HepG2 (cell line): ENCODE data around the gene ITGB8. TPM values are rescaled to one million over a fixed set of nuclear protein-coding genes. Genes with fewer than 3 reads are reported as not detected.

Experiments used
- ATAC-seq: fragments of 200-7000 bp; cut with Tn5 transposase; 3 replicates; pipeline ENCODE4 v1.9.1; 2020; ENCODE audit warnings: mild to moderate bottlenecking, moderate library complexity
- BruUV-seq: library from RNA; stranded (reverse); fragments of 400-500 nt; replicated peaks from 2 replicates; lab custom pipeline; 2021; lab: Mats Ljungman, UMichigan
- CTCF ChIA-PET: fragments of 300-600 bp; formaldehyde crosslinking; extraction: SDS; loops from one replicate; lab custom pipeline; 2021; ENCODE audit warnings: low total read pairs, inconsistent platforms, low intra/inter-chr PET ratio; lab: Yijun Ruan, JAX
- POLR2A ChIA-PET: fragments of 350-600 bp; sonication (Branson Sonifier 250); formaldehyde crosslinking; loops from one replicate; lab custom pipeline; 2020; ENCODE audit warnings: antibody characterized with exemption, inconsistent platforms; lab: Yijun Ruan, JAX
- DNase-seq: peaks from one replicate; pipeline ENCODE4 v3.0.0-alpha.2; 2015; ENCODE audit warnings: low spot score
- FAIRE-seq: peaks from 3 replicates; lab custom pipeline; 2011; peaks lifted over from hg19 to GRCh38; lab: Jason Lieb, UNC
- H2AFZ ChIP-seq: one replicate; pipeline ENCODE4 v1.6.1; 2011; ENCODE audit warnings: low read length, inconsistent platforms
- H3K27ac ChIP-seq: fragments of 300-600 bp; 3 replicates; pipeline ENCODE4 v1.8.0; 2011; ENCODE audit warnings: mixed run types, mild to moderate bottlenecking, mixed read lengths, low read length, inconsistent platforms; ENCODE audit not compliant: insufficient read depth; ENCODE audit errors: extremely low read length
- H3K27me3 ChIP-seq, 2 experiments: fragments of 200-600 bp in 1 of 2; 2 replicates in 1 of 2; 3 replicates in 1 of 2; pipeline versions ENCODE4 v1.6.0 to v1.8.0; 2011; ENCODE audit warnings: low read length in 2 of 2, mild to moderate bottlenecking in 2 of 2, moderate library complexity in 2 of 2, inconsistent platforms in 1 of 2; ENCODE audit not compliant: insufficient read depth in 2 of 2, control insufficient read depth in 1 of 2
- H3K36me3 ChIP-seq, 2 experiments: fragments of 200-600 bp in 1 of 2; replicated peaks in 1 of 2; 2 replicates in 1 of 2; 3 replicates in 1 of 2; pipeline versions ENCODE4 v1.5.1 to v1.8.0; 2011; ENCODE audit warnings: low read length in 2 of 2, inconsistent platforms in 1 of 2; ENCODE audit not compliant: insufficient read depth in 2 of 2, control insufficient read depth in 1 of 2
- H3K4me1 ChIP-seq: 2 replicates; pipeline ENCODE4 v1.5.1; 2012; ENCODE audit warnings: low read length, inconsistent platforms; ENCODE audit not compliant: insufficient read depth
- H3K4me2 ChIP-seq: 2 replicates; pipeline ENCODE4 v1.6.0; 2011; ENCODE audit warnings: low read depth, low read length, inconsistent platforms
- H3K4me3 ChIP-seq, 3 experiments: fragments of 200-600 bp in 1 of 3; sonication (generic), shearing (Covaris generic) in 1 of 3; replicated peaks in 1 of 3; 2 replicates each; pipeline ENCODE4 v1.5.1; 2011 to 2016; ENCODE audit warnings: low read length in 3 of 3, inconsistent platforms in 2 of 3, low read depth in 2 of 3, mild to moderate bottlenecking in 2 of 3, control low read depth in 1 of 3, mixed read lengths in 1 of 3; ENCODE audit not compliant: insufficient read depth in 1 of 3
- H3K79me2 ChIP-seq: one replicate; pipeline ENCODE4 v1.6.1; 2011; ENCODE audit warnings: low read length, inconsistent platforms; ENCODE audit not compliant: insufficient read depth
- H3K9ac ChIP-seq: 2 replicates; pipeline ENCODE4 v1.6.0; 2011; ENCODE audit warnings: mild to moderate bottlenecking, low read depth, low read length, inconsistent platforms; ENCODE audit not compliant: insufficient read depth
- H3K9me3 ChIP-seq: 2 replicates; pipeline ENCODE4 v1.5.1; 2012; ENCODE audit warnings: mild to moderate bottlenecking, low read length
- H4K20me1 ChIP-seq: 2 replicates; pipeline ENCODE4 v1.6.0; 2011; ENCODE audit warnings: inconsistent platforms, mild to moderate bottlenecking, low read length, moderate library complexity; ENCODE audit not compliant: insufficient read depth
- CCAR2 ChIP-seq: fragments of 200-400 bp; formaldehyde crosslinking; optimal IDR thresholded peaks from 2 replicates; pipeline ENCODE3; 2018; ENCODE audit warnings: low read depth, mild to moderate bottlenecking, low read length, moderate library complexity
- ESRRA ChIP-seq: sonication (generic); formaldehyde crosslinking; IDR thresholded peaks from 2 replicates; pipeline ENCODE4 v1.5.1; 2020; ENCODE audit warnings: mild to moderate bottlenecking, low read depth, missing genetic modification reagents
- HIVEP1 ChIP-seq: sonication (generic); formaldehyde crosslinking; IDR thresholded peaks from 2 replicates; pipeline ENCODE4 v1.4.0; 2020; ENCODE audit warnings: mild to moderate bottlenecking, missing genetic modification reagents
- PAWR ChIP-seq: sonication (generic); formaldehyde crosslinking; IDR thresholded peaks from 2 replicates; pipeline ENCODE4 v1.4.0; 2020; ENCODE audit warnings: missing genetic modification reagents, mild to moderate bottlenecking, borderline replicate concordance
- PPARG ChIP-seq: conservative IDR thresholded peaks from 2 replicates; pipeline ENCODE4 v1.6.1; 2016; ENCODE audit warnings: missing biosample characterization, missing genetic modification reagents
- PRMT3 ChIP-seq: sonication (generic); formaldehyde crosslinking; IDR thresholded peaks from 2 replicates; pipeline ENCODE4 v1.8.1; 2022; ENCODE audit warnings: low read depth, mild to moderate bottlenecking, moderate library complexity, missing genetic modification reagents, borderline replicate concordance
- RXRA ChIP-seq: sonication (generic); formaldehyde crosslinking; IDR thresholded peaks from 2 replicates; pipeline ENCODE4 v1.5.1; 2020; ENCODE audit warnings: missing genetic modification reagents
- SIN3A ChIP-seq: IDR thresholded peaks from 2 replicates; pipeline ENCODE4 v1.6.1; 2011; ENCODE audit warnings: low read depth, mild to moderate bottlenecking, control low read depth, low read length, borderline replicate concordance
- ZBTB46 ChIP-seq: sonication (generic); formaldehyde crosslinking; IDR thresholded peaks from 2 replicates; pipeline ENCODE4 v1.4.0; 2020; ENCODE audit warnings: mild to moderate bottlenecking, missing genetic modification reagents, borderline replicate concordance
- ZFP36L1 ChIP-seq: sonication (generic); formaldehyde crosslinking; IDR thresholded peaks from 2 replicates; pipeline ENCODE4 v1.8.0; 2022; ENCODE audit warnings: mild to moderate bottlenecking, missing genetic modification reagents, moderate library complexity
- ZNF17 ChIP-seq: sonication (generic); formaldehyde crosslinking; IDR thresholded peaks from 2 replicates; pipeline ENCODE4 v1.5.0; 2020; ENCODE audit warnings: mild to moderate bottlenecking, missing genetic modification reagents
- ZNF225 ChIP-seq: sonication (generic); formaldehyde crosslinking; IDR thresholded peaks from 2 replicates; pipeline ENCODE4 v1.4.0; 2020; ENCODE audit warnings: mild to moderate bottlenecking, missing genetic modification reagents
- ZNF879 ChIP-seq: sonication (generic); formaldehyde crosslinking; IDR thresholded peaks from 2 replicates; pipeline ENCODE4 v1.8.1; 2023; ENCODE audit warnings: missing genetic modification reagents
- WGBS: methylation state at CpG from one replicate; pipeline ENCODE4 v1.1.6; 2017; ENCODE audit warnings: low lambda C conversion rate; 5-methylcytosine and 5-hydroxymethylcytosine counted together
- in situ Hi-C: cut with HindIII; loops from 2 replicates; pipeline ENCODE4 v1.10.0; 2017; ENCODE audit warnings: low pct_unique_long_range_greater_than_20kb; ENCODE audit not compliant: extremely low pct_ligation_motif_present
- intact Hi-C: fragments of 100-400 bp; cut with micrococcal nuclease; formaldehyde crosslinking; loops from one replicate; pipeline ENCODE4 v1.10.0; 2022; ENCODE audit not compliant: unreplicated experiment
- polyA plus RNA-seq, 8 experiments: library from polyadenylated mRNA; depleted of rRNA in 3 of 8; stranded (reverse) in 7 of 8; unstranded in 1 of 8; fragments of >200 nt; fragmentation: Illumina TruSeq in 4 of 8; extraction: Trizol in 4 of 8; gene quantifications; 2 replicates each; pipeline versions ENCODE4 v1.2.1 to v1.2.3, GENCODE V29; 2011 to 2016; ENCODE audit warnings: low read depth in 4 of 8, missing spikeins in 1 of 8, mixed read lengths in 1 of 8; ENCODE audit not compliant: insufficient read depth in 1 of 8
- total RNA-seq, 5 experiments: library from RNA; depleted of rRNA; stranded (reverse); fragments of >200 nt; fragmentation: Illumina TruSeq; extraction: Trizol; gene quantifications; 2 replicates each; pipeline ENCODE4 v1.2.3, GENCODE V29; 2016; ENCODE audit warnings: low read depth in 1 of 5
- TF ChIP-seq, protein P1 (sequence below): sonication (generic); formaldehyde crosslinking; IDR thresholded peaks from 2 replicates; pipeline ENCODE4 v1.8.0; 2022; ENCODE audit warnings: low read depth, missing genetic modification reagents

Gene ITGB8
- total and polyA plus RNA-seq, 2 of the 13 experiments (the other 11 are each of a cell fraction or from before 2014, with no cell fraction given): 0.01 TPM; not detected in 1

DNA sequence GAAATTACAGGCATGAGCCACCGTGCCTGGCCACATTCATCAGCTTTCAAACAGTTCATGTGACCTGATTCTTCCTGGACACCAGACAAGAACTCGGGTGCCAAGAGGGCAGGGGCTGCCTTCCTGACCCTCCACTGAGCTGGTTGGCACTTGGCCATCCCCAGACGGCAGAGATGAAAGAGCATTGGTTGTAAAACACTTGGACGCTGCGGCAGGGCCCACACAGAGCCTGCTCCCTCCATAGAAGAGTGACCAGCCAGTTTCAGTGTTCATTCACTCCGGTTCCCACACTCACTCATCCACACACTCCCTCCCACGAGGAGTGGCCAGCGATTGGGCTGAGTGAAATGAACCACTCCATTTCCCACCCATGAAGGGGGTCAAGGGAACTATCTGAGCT, 112.3 kb downstream of the ITGB8 start (continued):
- no peak for TF ChIP-seq ZBTB46 (CRISPR knock-in tag)
- TF ChIP-seq ZNF879 (CRISPR knock-in tag): no peak
- TF ChIP-seq ZNF17 (CRISPR knock-in tag): no peak
- no peak for TF ChIP-seq ZFP36L1 (CRISPR knock-in tag)
- TF ChIP-seq, protein P1, sequence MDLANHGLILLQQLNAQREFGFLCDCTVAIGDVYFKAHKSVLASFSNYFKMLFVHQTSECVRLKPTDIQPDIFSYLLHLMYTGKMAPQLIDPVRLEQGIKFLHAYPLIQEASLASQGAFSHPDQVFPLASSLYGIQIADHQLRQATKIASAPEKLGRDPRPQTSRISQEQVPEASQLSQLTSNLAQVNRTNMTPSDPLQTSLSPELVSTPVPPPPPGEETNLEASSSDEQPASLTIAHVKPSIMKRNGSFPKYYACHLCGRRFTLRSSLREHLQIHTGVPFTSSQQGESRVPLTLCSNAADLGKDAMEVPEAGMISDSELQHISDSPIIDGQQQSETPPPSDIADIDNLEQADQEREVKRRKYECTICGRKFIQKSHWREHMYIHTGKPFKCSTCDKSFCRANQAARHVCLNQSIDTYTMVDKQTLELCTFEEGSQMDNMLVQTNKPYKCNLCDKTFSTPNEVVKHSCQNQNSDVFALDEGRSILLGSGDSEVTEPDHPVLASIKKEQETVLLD (CRISPR knock-in tag): no peak
- no peak for TF ChIP-seq CCAR2
- TF ChIP-seq, all 625 proteins: peak for 0

DNA sequence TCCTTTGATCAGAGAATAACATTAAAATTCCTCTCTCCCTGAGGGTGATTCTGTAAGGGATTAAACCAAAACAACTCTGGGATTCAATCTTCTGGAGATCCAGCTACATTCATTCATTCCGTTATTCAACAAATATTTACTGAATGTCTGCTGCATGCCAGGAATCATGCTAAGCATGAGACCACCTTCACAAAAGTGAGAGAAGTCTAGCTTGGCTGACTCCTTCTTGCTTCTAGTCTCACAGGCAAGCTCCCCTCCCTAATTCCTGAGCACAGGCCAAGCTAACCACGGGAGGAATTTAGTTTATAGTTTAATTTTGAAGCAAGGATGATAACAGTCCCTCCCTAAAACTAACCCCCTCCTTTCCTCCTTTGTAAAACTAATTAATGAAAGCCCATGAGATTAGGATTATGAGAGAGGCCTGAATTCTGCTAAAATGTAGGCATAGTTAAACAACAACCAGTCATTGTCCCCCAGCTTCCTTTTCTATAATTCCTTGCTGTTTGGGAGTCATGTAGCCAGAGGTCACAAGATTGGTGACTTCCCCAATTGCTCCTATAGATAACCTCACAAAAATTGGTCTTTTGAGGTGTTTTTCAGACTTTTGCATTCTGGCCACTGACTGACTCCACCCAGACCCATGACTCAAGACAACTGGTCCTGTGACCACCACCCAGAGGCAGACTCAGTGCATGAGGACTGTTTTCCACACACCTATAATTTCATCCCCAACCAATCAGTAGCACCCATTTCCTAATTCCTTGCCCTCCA, 113.5 kb downstream of the ITGB8 start:
- FAIRE-seq: no peak
- CTCF ChIA-PET: no interaction called here
- POLR2A ChIA-PET: no interaction called here

More for the DNA sequence above, 113.5 kb downstream of the ITGB8 start:
- in situ Hi-C loops (no loop called here), intact Hi-C loops (no loop called here)
- Histone ChIP-seq H3K9ac (no peak overlapping the region), H3K36me3 (no peaks in the 10 kb centered on the region), H2AFZ (no peak overlapping the region), H3K4me3 (no peak overlapping the region), H3K4me1 (no peaks in the 10 kb centered on the region), H3K9me3 (peaks cover 11% of the 10 kb centered on the region), H3K79me2 (no peaks in the 10 kb centered on the region), H3K27ac (no peak overlapping the region), H3K4me2 (no peak overlapping the region), H4K20me1 (no peaks in the 10 kb centered on the region), H3K27me3 (no peaks in the 10 kb centered on the region)
- TF ChIP-seq ESRRA (CRISPR knock-in tag): no peak
- TF ChIP-seq RXRA (CRISPR knock-in tag): no peak
- TF ChIP-seq ZNF225 (CRISPR knock-in tag): no peak
- no peak for TF ChIP-seq PRMT3
- TF ChIP-seq PPARG (CRISPR knock-in tag): no peak
- no peak for TF ChIP-seq PAWR (CRISPR knock-in tag)
- TF ChIP-seq HIVEP1 (CRISPR knock-in tag): no peak
- TF ChIP-seq SIN3A: no peak
- ATAC-seq (no peak), DNase-seq (no peak)
- WGBS: 0% methylated on average over 2 of the region's 2 CpGs
- no TSS peak for BruUV-seq
